T-helper 2 cell treated with Interferon-gamma antibody and Interleukin-4, amounts not matched to agents 5 μg/mL and 100 μg/mL, for 36 hours (primary cell): ENCODE results near the gene THSD7B.
"Not testable (repeated sequence)": the region's sequence is repeated elsewhere in the genome, so short reads cannot be mapped to it uniquely, and the experiment has no call there.

Experiments
- DNase-seq: peaks from one replicate; pipeline ENCODE4 v3.0.0; 2021; ENCODE audit warnings: low spot score
- H3K27ac Mint-ChIP-seq: one replicate; pipeline ENCODE4 v1.8.0; 2021; ENCODE audit warnings: mild to moderate bottlenecking, mixed read lengths
- H3K27me3 Mint-ChIP-seq: one replicate; pipeline ENCODE4 v1.8.0; 2021; ENCODE audit warnings: low read depth, mixed read lengths
- H3K36me3 Mint-ChIP-seq: one replicate; pipeline ENCODE4 v1.8.0; 2021; ENCODE audit warnings: low read depth, mixed read lengths
- H3K4me1 Mint-ChIP-seq: one replicate; pipeline ENCODE4 v1.8.0; 2021; ENCODE audit warnings: low read depth, mixed read lengths
- H3K4me3 Mint-ChIP-seq: one replicate; pipeline ENCODE4 v1.8.0; 2022; ENCODE audit warnings: mild to moderate bottlenecking, moderate library complexity, mixed read lengths
- H3K9me3 Mint-ChIP-seq: one replicate; pipeline ENCODE4 v1.8.0; 2021; ENCODE audit warnings: mixed read lengths

THSD7B gene

GRCh38 chr2:137700250-137700649 is 934.9 kb downstream of the THSD7B start:
- H3K4me3 Mint-ChIP-seq, H3K27me3 Mint-ChIP-seq, H3K4me1 Mint-ChIP-seq, DNase-seq, H3K27ac Mint-ChIP-seq, H3K36me3 Mint-ChIP-seq, H3K9me3 Mint-ChIP-seq: not testable (repeated sequence)

DNA sequence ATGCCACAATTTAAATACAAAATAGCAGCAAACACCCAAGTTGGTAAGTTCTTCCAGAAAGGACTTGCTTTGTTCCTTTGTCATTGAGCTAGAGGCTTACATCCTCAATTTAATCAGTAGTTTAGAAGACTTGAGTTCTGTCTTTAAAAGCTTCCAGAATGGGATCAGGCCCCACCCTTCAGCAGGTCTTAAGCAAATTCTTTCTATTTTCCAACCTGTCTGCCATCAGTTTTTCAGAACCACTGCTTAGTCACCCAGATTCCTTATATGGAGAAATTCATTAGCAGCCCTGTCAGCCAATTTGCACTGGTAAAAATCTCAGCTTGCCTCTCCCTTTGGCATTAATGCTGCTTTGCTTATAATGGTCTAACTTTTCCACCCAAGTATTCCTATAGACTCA is 935.3 kb downstream of the THSD7B start:
- H3K9me3 Mint-ChIP-seq, result no peaks in the 10 kb centered on the region
- H3K36me3 Mint-ChIP-seq, result no peaks in the 10 kb centered on the region

DNA sequence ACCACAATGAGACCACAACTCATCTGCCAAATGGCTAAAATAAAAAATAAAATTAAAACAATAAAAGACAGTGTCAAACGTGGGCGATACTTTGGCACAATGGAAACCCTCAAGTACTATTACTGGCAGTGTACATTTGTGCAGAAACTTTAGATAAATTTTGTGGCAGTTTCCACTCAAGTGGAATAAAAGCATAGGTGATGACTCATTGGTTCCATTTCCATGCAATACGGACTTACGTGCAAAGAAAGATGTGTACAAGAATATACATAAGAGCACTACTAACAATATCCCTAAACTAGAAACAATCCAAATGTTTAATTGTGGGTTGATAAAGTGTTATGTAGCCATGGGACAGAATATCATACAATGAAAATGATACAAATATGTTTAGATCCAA is 940.0 kb downstream of the THSD7B start:
- Mint-ChIP-seq H3K36me3 (no peaks in the 10 kb centered on the region), H3K4me1 (no peaks in the 10 kb centered on the region), H3K27ac (no peak overlapping the region), H3K27me3 (no peaks in the 10 kb centered on the region), H3K4me3 (no peak overlapping the region), H3K9me3 (peaks cover 1% of the 10 kb centered on the region)
- no peak for DNase-seq

More for the DNA sequence above, 935.3 kb downstream of the THSD7B start:
- Mint-ChIP-seq H3K4me3 (no peak overlapping the region), H3K27me3 (no peaks in the 10 kb centered on the region), H3K27ac (no peak overlapping the region), H3K4me1 (no peaks in the 10 kb centered on the region)
- DNase-seq, result no peak

GRCh38 chr2:137706786-137707613 is 941.7 kb downstream of the THSD7B start:
- Mint-ChIP-seq H3K27me3 (no peaks in the 10 kb centered on the region), H3K9me3 (peaks cover 6% of the 10 kb centered on the region), H3K27ac (no peak overlapping the region), H3K4me3 (no peak overlapping the region), H3K4me1 (no peaks in the 10 kb centered on the region), H3K36me3 (no peaks in the 10 kb centered on the region)
- no peak for DNase-seq

DNA sequence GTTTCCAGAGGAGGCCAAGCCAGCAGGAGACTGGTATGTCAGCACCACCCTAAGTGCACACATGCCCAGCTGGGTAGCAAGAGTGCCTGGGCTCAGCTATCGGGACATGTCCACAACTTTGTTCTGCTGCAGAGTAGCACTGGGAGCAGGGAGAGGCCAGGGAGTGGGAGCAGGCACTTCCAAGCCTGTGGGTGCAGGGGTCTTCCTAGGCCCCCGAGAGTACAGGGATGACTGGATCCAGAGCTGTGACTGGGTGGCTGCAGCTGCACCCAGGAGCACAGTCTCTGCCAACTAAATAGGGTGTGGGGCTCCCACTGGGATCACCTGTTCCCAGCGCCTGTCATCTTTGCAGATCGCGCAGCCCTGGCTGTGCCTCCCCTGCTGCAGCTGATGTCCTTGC is 943.0 kb downstream of the THSD7B start:
- Mint-ChIP-seq H3K4me3 (no peak overlapping the region), H3K27ac (no peak overlapping the region), H3K36me3 (no peaks in the 10 kb centered on the region), H3K4me1 (no peaks in the 10 kb centered on the region), H3K27me3 (no peaks in the 10 kb centered on the region), H3K9me3 (peaks cover 6% of the 10 kb centered on the region)
- no peak for DNase-seq

GRCh38 chr2:137715731-137716191 is 950.4 kb downstream of the THSD7B start:
- Mint-ChIP-seq H3K9me3 (peaks cover under 1% of the 10 kb centered on the region), H3K27ac (no peak overlapping the region), H3K36me3 (no peaks in the 10 kb centered on the region), H3K27me3 (no peaks in the 10 kb centered on the region), H3K4me3 (no peak overlapping the region), H3K4me1 (no peaks in the 10 kb centered on the region)
- DNase-seq, result no peak

DNA sequence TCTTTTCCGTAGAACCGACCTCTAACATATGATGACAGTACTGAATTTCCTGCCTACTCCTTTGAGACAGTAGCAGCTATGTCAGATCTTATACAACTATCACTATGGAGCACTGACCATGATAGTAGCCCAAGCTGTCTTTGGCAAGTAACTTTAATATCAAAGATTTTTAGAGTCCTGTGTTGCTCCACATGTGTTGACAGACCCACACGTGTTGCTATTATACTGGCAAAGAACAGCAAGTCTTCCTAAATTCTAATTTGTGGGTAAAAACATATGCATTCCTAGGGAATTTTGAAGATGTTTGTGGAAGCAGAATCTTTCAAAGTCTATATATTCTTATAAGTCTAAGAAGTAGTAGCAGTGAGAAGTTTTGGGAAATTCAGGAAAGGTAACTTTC is 953.4 kb downstream of the THSD7B start:
- Mint-ChIP-seq H3K4me3 (no peak overlapping the region), H3K27ac (no peak overlapping the region), H3K36me3 (no peaks in the 10 kb centered on the region), H3K4me1 (no peaks in the 10 kb centered on the region), H3K27me3 (no peaks in the 10 kb centered on the region), H3K9me3 (no peaks in the 10 kb centered on the region)
- no peak for DNase-seq

DNA sequence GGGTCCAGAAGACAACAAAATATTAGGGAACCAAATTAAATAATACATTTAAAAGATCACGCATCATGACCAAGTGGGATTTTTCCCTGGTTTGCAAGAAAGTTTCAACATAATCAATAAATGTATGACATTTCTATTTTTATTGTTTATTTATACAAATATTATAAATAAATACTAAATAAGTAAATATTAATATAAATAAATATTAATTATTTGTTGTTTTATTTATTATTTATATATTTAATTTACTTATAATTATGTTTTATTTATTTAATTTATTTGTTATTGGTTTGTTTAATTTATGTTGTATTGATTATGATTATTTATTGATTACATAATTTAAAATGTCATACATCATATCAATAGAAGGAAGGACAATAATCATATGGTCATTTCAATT is 956.4 kb downstream of the THSD7B start:
- H3K36me3 Mint-ChIP-seq, result no peaks in the 10 kb centered on the region
- no peaks in the 10 kb centered on the region for H3K9me3 Mint-ChIP-seq
- no peak overlapping the region for H3K27ac Mint-ChIP-seq
- H3K27me3 Mint-ChIP-seq, result no peaks in the 10 kb centered on the region
- no peak overlapping the region for H3K4me3 Mint-ChIP-seq
- DNase-seq, result no peak
- H3K4me1 Mint-ChIP-seq, result no peaks in the 10 kb centered on the region

DNA sequence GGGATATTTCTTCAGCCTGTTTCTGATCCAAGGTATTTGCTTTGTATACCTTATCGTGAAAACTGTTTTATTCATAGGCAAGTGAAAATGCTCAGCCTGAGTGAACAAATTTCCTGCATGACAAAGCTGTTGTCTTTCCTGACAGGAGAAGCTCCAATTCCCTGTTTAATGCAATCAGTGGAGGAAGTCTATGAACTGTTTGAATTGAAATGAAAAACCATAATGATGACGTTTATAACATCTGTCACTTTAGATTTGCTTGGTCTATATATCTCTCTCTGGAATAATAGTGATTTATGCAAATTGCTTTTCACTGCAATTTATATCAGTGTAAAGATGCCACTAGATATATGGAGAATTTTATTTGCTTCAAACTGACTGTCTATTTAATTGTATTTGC is 959.6 kb downstream of the THSD7B start:
- H3K27me3 Mint-ChIP-seq, result no peaks in the 10 kb centered on the region
- no peak overlapping the region for H3K27ac Mint-ChIP-seq
- H3K36me3 Mint-ChIP-seq, result no peaks in the 10 kb centered on the region
- H3K9me3 Mint-ChIP-seq, result no peaks in the 10 kb centered on the region
- no peaks in the 10 kb centered on the region for H3K4me1 Mint-ChIP-seq
- no peak overlapping the region for H3K4me3 Mint-ChIP-seq
- DNase-seq, result no peak
